Measurements from ENCODE around the gene WSCD2. TPM values are rescaled to one million over a fixed set of nuclear protein-coding genes. Genes with fewer than 3 reads are reported as not detected.

The WSCD2 gene
- total RNA-seq, 1 experiment from 2014 or later: not detected

- BruUV-seq (replicated peaks): no TSS peak
- Mint-ChIP-seq H3K4me1 (ENCODE audit: insufficient read depth, unreplicated experiment) (no peaks in the 10 kb centered on the region), H3K27me3 (ENCODE audit: insufficient read depth, unreplicated experiment) (peaks cover 7% of the 10 kb centered on the region), H3K36me3 (ENCODE audit: insufficient read depth, unreplicated experiment) (no peaks in the 10 kb centered on the region), H3K4me3 (ENCODE audit: unreplicated experiment) (no peak overlapping the region), H3K27ac (ENCODE audit: low read depth, unreplicated experiment) (no peak overlapping the region), H3K9me3 (ENCODE audit: unreplicated experiment) (no peaks in the 10 kb centered on the region)
- TF ChIP-seq CTCF (IDR thresholded peaks at IDR 0.05; ENCODE audit: unreplicated experiment): no peak
- DNase-seq (ENCODE audit: unreplicated experiment): no peak
- CTCF ChIA-PET: no interaction called here
- POLR2A ChIA-PET: no interaction called here
- intact Hi-C loops (cut with micrococcal nuclease): no loop called here
Observed at GRCh38 chr12:108273217-108273616, 144.1 kb downstream of the WSCD2 start.

GRCh38 chr12:108277613-108278012, 148.5 kb downstream of the WSCD2 start:
- H3K9me3 Mint-ChIP-seq (ENCODE audit: unreplicated experiment): no peaks in the 10 kb centered on the region

GRCh38 chr12:108282160-108282559, 153.1 kb downstream of the WSCD2 start:
- no TSS peak for BruUV-seq (replicated peaks)
- CTCF ChIA-PET: no interaction called here
- TF ChIP-seq CTCF (IDR thresholded peaks at IDR 0.05; ENCODE audit: unreplicated experiment): no peak
- no peaks in the 10 kb centered on the region for H3K9me3 Mint-ChIP-seq (ENCODE audit: unreplicated experiment)
- H3K27ac Mint-ChIP-seq (ENCODE audit: low read depth, unreplicated experiment): no peak overlapping the region
- intact Hi-C loops (cut with micrococcal nuclease): no loop called here
- no peak for DNase-seq (ENCODE audit: unreplicated experiment)
- H3K36me3 Mint-ChIP-seq (ENCODE audit: insufficient read depth, unreplicated experiment): no peaks in the 10 kb centered on the region
- peaks cover 54% of the 10 kb centered on the region for H3K27me3 Mint-ChIP-seq (ENCODE audit: insufficient read depth, unreplicated experiment)
- H3K4me1 Mint-ChIP-seq (ENCODE audit: insufficient read depth, unreplicated experiment): no peaks in the 10 kb centered on the region
- POLR2A ChIA-PET: no interaction called here
- no peak overlapping the region for H3K4me3 Mint-ChIP-seq (ENCODE audit: unreplicated experiment)

More at GRCh38 chr12:108277613-108278012, 148.5 kb downstream of the WSCD2 start:
- H3K27ac Mint-ChIP-seq (ENCODE audit: low read depth, unreplicated experiment): no peak overlapping the region
- no peaks in the 10 kb centered on the region for H3K36me3 Mint-ChIP-seq (ENCODE audit: insufficient read depth, unreplicated experiment)
- CTCF ChIA-PET: interaction anchor here (0.7 kb wide), 2 partner anchors 44 to 716 kb away, joined by 3 read pairs; no protein-coding TSS in a partner anchor
- no peaks in the 10 kb centered on the region for H3K4me1 Mint-ChIP-seq (ENCODE audit: insufficient read depth, unreplicated experiment)
- POLR2A ChIA-PET: no interaction called here
- BruUV-seq (replicated peaks): no TSS peak
- peaks cover 23% of the 10 kb centered on the region for H3K27me3 Mint-ChIP-seq (ENCODE audit: insufficient read depth, unreplicated experiment)
- no peak overlapping the region for H3K4me3 Mint-ChIP-seq (ENCODE audit: unreplicated experiment)
- intact Hi-C loops (cut with micrococcal nuclease): no loop called here
- no peak for TF ChIP-seq CTCF (IDR thresholded peaks at IDR 0.05; ENCODE audit: unreplicated experiment)
- no peak for DNase-seq (ENCODE audit: unreplicated experiment)

GRCh38 chr12:108282676-108283075, 153.6 kb downstream of the WSCD2 start:
- no peaks in the 10 kb centered on the region for H3K4me1 Mint-ChIP-seq (ENCODE audit: insufficient read depth, unreplicated experiment)
- no TSS peak for BruUV-seq (replicated peaks)
- H3K4me3 Mint-ChIP-seq (ENCODE audit: unreplicated experiment): no peak overlapping the region
- no peak for DNase-seq (ENCODE audit: unreplicated experiment)
- H3K27ac Mint-ChIP-seq (ENCODE audit: low read depth, unreplicated experiment): no peak overlapping the region
- H3K27me3 Mint-ChIP-seq (ENCODE audit: insufficient read depth, unreplicated experiment): peaks cover 58% of the 10 kb centered on the region
- H3K36me3 Mint-ChIP-seq (ENCODE audit: insufficient read depth, unreplicated experiment): no peaks in the 10 kb centered on the region
- intact Hi-C loops (cut with micrococcal nuclease): no loop called here
- ChIA-PET POLR2A (no interaction called here), CTCF (no interaction called here)
- TF ChIP-seq CTCF (IDR thresholded peaks at IDR 0.05; ENCODE audit: unreplicated experiment): no peak
- H3K9me3 Mint-ChIP-seq (ENCODE audit: unreplicated experiment): no peaks in the 10 kb centered on the region

Measured in MCF 10A (cell line).